Dedifferentiated amniotic fluid mesenchymal stem cell (primary cell): ENCODE measurements around the gene MIOX.
"Not testable (repeated sequence)": the region's sequence is repeated elsewhere in the genome, so short reads cannot be mapped to it uniquely, and the experiment has no call there.

ENCODE experiments used
- DNase-seq: peaks from one replicate; pipeline ENCODE4 v3.0.0-alpha.2; 2016; ENCODE audit errors: extremely low spot score

MIOX gene

DNA sequence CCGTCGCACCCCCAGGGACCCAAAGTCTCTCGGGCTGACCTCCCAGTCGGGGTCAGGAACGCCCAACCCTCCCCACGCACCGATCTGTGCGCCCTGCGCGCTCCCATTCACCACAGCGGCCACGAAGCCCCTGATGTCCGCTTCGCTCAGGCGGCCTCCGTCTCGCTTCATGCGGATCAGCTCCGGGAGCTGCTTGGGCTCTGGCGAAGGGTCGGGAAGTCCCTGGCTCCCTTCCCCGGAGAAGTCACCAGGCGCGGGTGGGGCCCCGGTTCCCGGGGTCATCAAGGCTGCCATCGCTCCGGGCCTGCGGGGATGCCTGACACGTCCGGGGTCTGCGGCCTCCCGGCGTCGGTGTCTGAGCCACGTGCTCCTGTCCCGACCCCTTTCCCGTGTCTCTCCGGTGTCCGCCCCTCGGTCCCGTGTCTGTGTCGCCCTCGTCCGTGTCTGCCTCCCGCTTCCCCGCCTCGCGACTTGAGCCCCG, 42.8 kb downstream of the MIOX start:
- DNase-seq = no peak

DNA sequence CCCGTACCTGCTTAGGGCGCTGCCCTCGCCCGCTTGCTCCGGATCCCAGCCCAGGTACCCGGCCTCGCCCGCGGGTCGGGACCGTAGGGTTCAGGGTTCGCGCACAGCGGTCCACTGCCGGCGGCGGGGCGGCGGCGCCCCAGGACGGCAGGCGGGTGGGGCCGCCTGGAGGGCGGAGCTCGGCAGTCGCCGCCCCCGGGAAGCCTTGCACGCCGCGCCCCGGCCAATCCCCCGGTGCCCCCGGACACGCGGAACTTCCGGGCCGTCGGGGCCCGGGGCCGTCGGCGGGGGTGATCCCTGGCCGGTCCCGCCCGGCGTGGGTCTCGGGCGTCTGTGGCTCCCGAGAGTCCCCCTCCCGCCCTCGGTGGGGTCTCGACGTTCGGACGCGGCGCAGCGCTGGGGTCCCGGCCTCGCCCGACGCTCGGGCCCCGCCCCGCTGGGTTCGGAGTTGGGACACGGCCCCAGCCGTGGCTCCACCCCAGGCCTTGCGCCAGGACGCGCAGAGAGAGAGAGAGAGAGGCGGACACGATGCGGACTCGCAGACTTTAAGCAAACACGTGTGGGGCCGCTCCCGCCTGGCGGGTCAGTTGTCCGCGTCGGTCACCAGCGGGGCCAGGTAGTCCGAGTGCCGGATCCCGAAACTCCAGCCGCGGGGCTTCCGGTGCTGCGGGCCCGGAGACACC, 43.4 kb downstream of the MIOX start, which contains the start of gene TYMP:
TYMP (minus strand) TSS at position 116 of the 683 bp plus-strand sequence. CDS start 303 bp downstream, outside the sequence.
- no peak for DNase-seq

DNA sequence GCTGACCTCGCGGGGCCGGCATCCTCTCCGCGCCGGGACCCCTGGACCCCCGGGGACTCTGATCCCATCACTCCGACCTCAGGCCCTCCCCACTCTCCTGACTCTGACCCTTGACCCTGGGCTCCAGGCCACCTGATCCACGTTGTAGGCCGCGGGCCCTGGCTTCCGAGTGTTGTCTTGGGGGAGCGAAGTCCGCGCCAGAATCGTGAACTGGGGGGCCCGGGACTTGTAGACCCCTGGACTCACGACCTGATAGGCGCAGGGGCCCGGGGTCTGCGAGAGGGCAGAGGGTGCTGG, 43.9 kb downstream of the MIOX start:
- DNase-seq = no peak

DNA sequence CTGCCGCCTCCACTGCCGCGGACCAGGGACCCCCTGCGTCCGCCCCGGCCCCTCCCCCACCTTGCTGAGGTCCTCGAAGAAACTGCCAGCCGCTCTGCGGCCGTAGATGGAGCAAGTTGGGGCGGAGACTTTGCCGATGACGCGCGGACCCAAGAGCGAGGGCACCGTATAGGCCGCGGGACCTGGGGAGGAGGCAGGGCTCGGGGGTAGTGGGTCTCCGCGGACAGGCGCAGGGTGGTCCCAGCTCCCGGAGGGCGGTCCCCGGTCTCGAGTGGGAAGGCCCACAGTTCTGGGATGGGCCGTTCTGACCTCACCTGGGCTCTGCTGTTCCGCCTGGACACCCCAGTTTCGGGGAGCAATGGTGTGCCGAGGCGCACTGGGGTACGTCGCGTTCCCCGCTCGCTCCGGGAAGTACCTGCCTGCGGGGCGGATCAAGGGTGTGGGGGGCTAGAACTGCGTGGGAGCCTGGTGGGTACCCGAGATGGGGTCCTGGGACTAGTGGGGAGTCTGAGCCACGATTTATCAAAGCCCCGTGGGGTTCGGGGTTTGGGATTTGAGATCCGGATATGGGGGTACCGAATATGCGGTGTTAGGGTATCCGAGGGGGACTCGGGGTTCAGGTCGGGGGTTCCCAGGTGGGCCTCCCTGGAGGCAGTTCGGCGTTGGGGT, 44.4 kb downstream of the MIOX start:
- no peak for DNase-seq

DNA sequence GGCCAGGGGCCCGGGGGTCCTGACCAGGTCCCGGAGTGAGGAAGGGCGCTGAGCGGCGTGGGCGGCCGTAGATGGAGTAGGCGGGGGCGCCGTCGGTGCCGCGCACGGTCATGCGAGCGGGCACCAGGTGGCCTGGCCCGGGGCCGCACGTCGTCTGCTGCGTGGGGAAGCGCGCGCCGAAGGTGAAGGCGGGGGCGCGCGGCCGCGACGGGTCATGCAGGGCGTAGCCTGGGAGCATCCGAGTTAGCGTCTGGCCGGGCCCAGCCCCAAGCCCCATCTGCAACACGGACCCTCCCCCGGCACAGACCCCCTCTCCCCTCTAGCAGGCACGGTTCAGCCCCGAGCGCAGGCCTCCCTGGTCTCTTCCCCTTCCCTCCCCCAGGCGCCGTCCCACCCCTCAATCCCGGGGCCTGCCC, 44.9 kb downstream of the MIOX start:
- no peak for DNase-seq

DNA sequence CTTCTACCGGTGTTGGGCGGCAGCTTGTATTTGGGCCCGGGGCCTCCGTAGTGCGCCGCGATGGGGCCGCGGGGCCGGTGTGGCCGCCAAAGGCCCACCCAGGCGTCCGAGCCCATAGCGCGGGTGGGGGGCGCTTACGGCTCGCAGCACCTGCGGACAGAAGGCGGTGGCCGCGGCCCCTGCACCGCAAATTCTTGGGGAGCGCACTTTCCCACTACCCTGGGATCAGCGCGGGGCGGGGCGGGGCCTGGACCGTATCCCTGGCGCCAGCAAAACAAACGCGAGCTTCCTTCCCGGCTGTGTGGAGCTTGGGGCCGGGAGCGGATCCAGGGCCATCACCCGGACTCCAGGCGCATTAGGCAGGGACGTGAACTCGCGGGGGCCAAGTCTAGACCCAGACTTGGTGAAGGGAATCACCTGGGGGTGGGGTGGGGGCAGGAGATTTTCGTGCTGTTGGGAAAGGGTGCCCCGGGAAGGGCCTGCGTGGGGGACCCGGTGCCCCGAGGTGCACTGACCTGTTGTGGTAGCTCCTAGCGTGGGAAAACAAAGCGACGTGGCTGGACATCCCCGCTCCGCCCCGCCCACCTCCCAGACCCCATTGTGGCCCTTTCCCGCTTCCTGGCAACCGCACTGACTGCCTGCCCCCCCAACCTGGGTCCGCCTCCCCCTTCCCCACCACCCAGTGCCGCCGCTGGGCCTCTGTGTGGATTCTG, 45.5 kb downstream of the MIOX start:
- DNase-seq = no peak

DNA sequence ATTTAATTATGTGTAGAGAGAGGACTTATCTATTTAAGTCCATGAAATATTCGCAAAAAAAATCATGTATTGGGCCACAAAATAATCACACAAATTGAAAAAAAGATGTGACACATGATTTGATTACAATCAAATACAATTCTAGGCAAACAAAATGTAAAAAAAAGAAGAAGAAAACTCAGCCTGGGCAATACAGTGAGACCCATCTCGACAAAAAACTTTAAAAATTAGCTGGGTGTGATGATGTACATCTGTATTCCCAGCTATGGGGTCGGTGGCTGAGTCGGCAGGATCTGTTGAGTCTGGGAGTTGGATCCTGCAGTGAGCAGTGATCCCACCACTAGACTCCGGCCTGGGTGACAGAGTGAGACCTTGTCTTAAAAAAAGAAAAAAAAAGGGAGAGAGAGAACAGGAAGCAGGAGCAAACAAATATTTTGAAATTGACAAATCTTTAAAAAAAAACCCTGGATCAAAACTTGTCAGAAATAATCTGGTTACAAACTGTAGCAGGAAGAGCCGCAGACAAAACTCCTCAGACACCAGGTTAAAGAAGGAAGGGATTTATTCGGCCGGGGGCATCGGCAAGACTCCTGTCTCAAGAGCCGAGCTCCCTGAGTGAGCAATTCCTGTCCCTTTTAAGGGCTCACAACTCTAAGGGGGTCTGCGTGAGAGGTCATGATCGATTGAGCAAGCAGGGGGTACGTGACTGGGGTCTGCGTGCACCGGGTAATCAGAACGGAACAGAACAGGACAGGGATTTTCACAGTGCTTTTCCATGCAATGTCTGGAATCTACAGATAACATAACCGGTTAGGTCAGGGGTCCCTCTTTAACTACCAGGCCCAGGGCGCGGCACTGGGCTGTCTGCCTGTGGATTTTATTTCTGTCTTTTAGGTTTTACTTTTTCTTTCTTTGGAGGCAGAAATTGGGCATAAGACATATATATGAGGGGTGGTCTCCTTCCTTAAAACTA, 46.5 kb downstream of the MIOX start:
- DNase-seq = no peak

DNA sequence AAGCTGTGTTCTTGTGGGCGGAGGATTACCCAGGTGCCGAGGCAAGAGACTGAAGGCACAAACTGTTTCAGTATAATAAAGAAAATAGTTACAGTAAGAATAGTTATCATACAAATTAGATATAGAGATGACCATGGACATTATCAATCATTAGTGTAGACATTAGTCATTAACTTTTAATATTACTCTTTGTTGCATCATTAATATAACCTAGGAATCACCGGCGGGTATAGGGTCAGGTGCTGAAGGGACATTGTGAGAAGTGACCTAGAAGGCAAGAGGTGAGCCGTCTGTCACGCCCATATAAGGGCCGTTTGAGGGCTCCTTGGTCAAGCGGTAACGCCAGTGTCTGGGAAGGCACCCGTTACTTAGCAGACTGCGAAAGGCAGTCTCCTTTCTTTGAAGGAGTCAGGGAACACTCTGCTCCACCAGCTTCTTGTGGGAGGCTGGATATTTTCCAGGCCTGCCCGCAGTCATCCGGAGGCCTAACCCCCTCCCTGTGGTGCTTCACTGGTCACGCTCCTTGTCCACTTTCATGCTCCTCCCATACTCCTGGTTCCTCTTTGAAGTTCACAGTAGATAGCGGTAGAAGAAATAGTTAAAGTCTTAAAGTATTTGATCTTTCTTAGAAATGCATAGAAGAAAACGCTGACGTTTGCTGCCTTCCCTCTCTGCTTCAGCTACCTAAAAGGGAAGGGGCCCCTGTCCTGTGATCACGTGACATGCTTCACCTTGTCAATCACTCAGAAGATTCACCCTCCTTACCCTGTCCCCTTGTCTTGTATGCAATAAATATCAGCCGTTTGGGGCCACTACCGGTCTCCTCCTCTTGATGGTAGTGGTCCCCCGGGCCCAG, 47.4 kb downstream of the MIOX start:
- DNase-seq = not testable (repeated sequence)

DNA sequence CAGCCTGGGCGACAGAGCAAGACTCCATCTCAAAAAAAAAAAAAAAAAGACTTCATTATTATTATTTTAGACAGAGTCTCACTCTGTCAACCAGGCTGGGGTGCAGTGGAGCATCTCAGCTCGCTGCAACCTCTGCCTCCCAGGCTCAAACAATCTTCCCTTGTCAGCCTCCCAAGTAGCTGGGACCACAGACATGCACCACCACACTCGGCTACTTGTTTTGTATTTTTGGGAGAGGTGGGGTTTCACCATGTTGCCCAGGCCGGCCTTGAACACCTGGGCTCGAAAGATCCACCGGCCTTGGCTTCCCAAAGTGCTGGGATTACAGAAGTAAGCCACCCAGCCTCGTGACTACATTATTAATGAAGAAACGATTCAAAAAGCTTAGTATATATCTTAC, 48.5 kb downstream of the MIOX start:
- DNase-seq = no peak

DNA sequence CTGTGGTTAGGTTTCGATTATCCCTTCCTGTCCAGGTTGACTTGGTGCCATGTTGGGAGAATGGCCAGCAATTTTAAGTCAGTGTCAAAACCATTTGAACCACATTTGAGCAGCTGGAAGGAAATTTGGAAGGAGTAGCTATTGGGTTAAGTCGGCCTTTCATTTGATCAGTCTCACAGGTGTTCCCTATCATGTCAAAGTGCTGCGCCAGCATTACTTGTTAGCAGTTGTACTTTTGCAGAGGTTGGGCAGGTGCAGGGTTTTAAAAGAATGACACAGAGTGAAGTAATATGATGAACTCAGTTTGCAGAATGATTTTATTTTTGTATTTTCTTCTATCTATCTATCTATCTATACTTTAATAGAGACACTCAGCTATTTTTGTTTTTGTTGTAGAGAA, 49.6 kb downstream of the MIOX start:
- DNase-seq = no peak

DNA sequence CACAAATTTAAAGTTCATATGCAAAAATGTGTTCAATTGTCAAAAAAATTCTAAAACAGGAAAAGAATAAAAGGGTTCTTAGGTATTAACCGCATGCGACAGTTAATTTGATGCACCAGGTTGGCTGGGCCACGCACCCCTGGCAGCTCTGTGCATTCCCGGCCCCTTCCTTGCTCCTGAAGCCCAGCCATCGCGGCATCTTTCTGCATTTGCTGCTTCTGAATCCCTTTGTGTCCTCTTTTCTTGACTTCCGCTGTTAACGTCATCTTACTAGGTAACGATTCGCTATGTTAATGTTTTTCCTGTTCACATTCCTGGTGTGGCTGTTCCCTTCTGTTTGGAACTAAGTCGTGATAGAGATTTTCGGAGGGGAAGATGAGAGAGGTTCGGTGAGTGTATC, 51.1 kb downstream of the MIOX start:
- DNase-seq = no peak
